ENCODE results near the gene GANC.

Gene GANC

GRCh38 chr15:42373936-42374335 lies 100.9 kb downstream of the GANC start:
- H3K4me1 ChIP-seq: no peaks in the 10 kb centered on the region
- H3K9me3 ChIP-seq (replicated peaks in 1 of 11): peaks cover 14 to 31% (median 23%) of the 10 kb centered on the region in 11 experiments
- no peaks in the 10 kb centered on the region for H3K27me3 ChIP-seq
- H3K9ac ChIP-seq: no peak overlapping the region
- TF ChIP-seq Cebpa-rat (IDR thresholded peaks at IDR 0.05): no peak
- no peak overlapping the region for H3K4me2 ChIP-seq
- peaks cover 0 to 15% (median 0%) of the 10 kb centered on the region in 11 experiments; a peak in 4 of 22 replicates for H3K36me3 ChIP-seq
- H3K27ac ChIP-seq: no peak overlapping the region
- H4K20me1 ChIP-seq: no peaks in the 10 kb centered on the region
- H3K4me3 ChIP-seq: no peak overlapping the region

- no peak overlapping the region for H3K4me3 ChIP-seq
- H3K27me3 ChIP-seq: no peaks in the 10 kb centered on the region
- no peak for TF ChIP-seq Cebpa-rat (IDR thresholded peaks at IDR 0.05)
Measured at GRCh38 chr15:42374810-42375209, 101.8 kb downstream of the GANC start.

GRCh38 chr15:42375252-42375651 lies 102.3 kb downstream of the GANC start:
- no peak overlapping the region for H3K4me2 ChIP-seq
- H3K27me3 ChIP-seq: no peaks in the 10 kb centered on the region
- no peak overlapping the region for H3K9ac ChIP-seq
- no peak overlapping the region for H3K27ac ChIP-seq
- no peak for TF ChIP-seq Cebpa-rat (IDR thresholded peaks at IDR 0.05)
- no peak overlapping the region for H3K4me3 ChIP-seq
- H3K9me3 ChIP-seq (replicated peaks in 1 of 11): peaks cover 14 to 37% (median 27%) of the 10 kb centered on the region in 11 experiments
- no peaks in the 10 kb centered on the region for H4K20me1 ChIP-seq
- no peaks in the 10 kb centered on the region for H3K4me1 ChIP-seq
- H3K36me3 ChIP-seq: peaks cover 0 to 15% (median 0%) of the 10 kb centered on the region in 11 experiments; a peak in 4 of 22 replicates

More at GRCh38 chr15:42374810-42375209, 101.8 kb downstream of the GANC start:
- H3K4me2 ChIP-seq: no peak overlapping the region
- no peaks in the 10 kb centered on the region for H4K20me1 ChIP-seq
- H3K4me1 ChIP-seq: no peaks in the 10 kb centered on the region
- peaks cover 14 to 37% (median 27%) of the 10 kb centered on the region in 11 experiments for H3K9me3 ChIP-seq (replicated peaks in 1 of 11)
- peaks cover 0 to 15% (median 0%) of the 10 kb centered on the region in 11 experiments; a peak in 4 of 22 replicates for H3K36me3 ChIP-seq
- H3K9ac ChIP-seq: no peak overlapping the region
- H3K27ac ChIP-seq: no peak overlapping the region

GRCh38 chr15:42375941-42376340 lies 102.9 kb downstream of the GANC start:
- no peak for TF ChIP-seq Cebpa-rat (IDR thresholded peaks at IDR 0.05)
- no peak overlapping the region for H3K4me3 ChIP-seq
- H3K9ac ChIP-seq: no peak overlapping the region
- H3K9me3 ChIP-seq (replicated peaks in 1 of 11): peaks cover 13 to 37% (median 27%) of the 10 kb centered on the region in 11 experiments
- H3K4me1 ChIP-seq: no peaks in the 10 kb centered on the region
- no peaks in the 10 kb centered on the region for H4K20me1 ChIP-seq
- no peak overlapping the region for H3K4me2 ChIP-seq
- H3K27ac ChIP-seq: no peak overlapping the region
- H3K36me3 ChIP-seq: peaks cover 0 to 15% (median 0%) of the 10 kb centered on the region in 11 experiments; a peak in 4 of 22 replicates
- H3K27me3 ChIP-seq: no peaks in the 10 kb centered on the region

GRCh38 chr15:42378011-42378410 lies 105.0 kb downstream of the GANC start:
- Histone ChIP-seq H3K4me2 (no peak overlapping the region), H3K9ac (no peak overlapping the region), H3K4me1 (no peaks in the 10 kb centered on the region), H3K36me3 (peaks cover 0 to 7% (median 0%) of the 10 kb centered on the region in 11 experiments; a peak in 3 of 22 replicates), H3K27me3 (no peaks in the 10 kb centered on the region), H3K4me3 (no peak overlapping the region), H3K9me3 (replicated peaks in 1 of 11) (peaks cover 10 to 32% (median 23%) of the 10 kb centered on the region in 11 experiments), H3K27ac (no peak overlapping the region), H4K20me1 (no peaks in the 10 kb centered on the region)
- no peak for TF ChIP-seq Cebpa-rat (IDR thresholded peaks at IDR 0.05)

- Histone ChIP-seq H3K36me3 (no peaks in the 10 kb centered on the region), H3K4me2 (peak overlapping the region in 9 of 11 experiments; percentile 38 to 94 (median 85); a peak in 17 of 22 replicates), H3K9me3 (replicated peaks in 1 of 11) (no peaks in the 10 kb centered on the region; a peak in 2 of 22 replicates), H4K20me1 (no peaks in the 10 kb centered on the region), H3K9ac (no peak overlapping the region), H3K4me3 (no peak overlapping the region), H3K27me3 (no peaks in the 10 kb centered on the region), H3K4me1 (peaks cover 31 to 59% (median 57%) of the 10 kb centered on the region in 10 experiments), H3K27ac (peak overlapping the region in 5 of 11 experiments; percentile 0 to 87 (median 34); a peak in 6 of 22 replicates)
- TF ChIP-seq Cebpa-rat (IDR thresholded peaks at IDR 0.05): no peak
Measured at GRCh38 chr15:42384597-42384996, 111.6 kb downstream of the GANC start.

GRCh38 chr15:42385206-42385979 lies 112.4 kb downstream of the GANC start:
- H4K20me1 ChIP-seq: no peaks in the 10 kb centered on the region
- H3K27ac ChIP-seq: peak overlapping the region in 9 of 11 experiments; percentile 28 to 87 (median 71); a peak in 16 of 22 replicates
- peak overlapping the region in 7 of 11 experiments; percentile 40 to 74 (median 58); a peak in 8 of 22 replicates for H3K9ac ChIP-seq
- peaks cover 0 to 3% (median 0%) of the 10 kb centered on the region in 11 experiments; a peak in 1 of 22 replicates for H3K36me3 ChIP-seq
- no peak for TF ChIP-seq Cebpa-rat (IDR thresholded peaks at IDR 0.05)
- H3K4me3 ChIP-seq: peak overlapping the region in 4 of 10 experiments; percentile 24 to 42 (median 32); a peak in 2 of 20 replicates
- peaks cover 31 to 64% (median 61%) of the 10 kb centered on the region in 10 experiments for H3K4me1 ChIP-seq
- H3K9me3 ChIP-seq (replicated peaks in 1 of 11): no peaks in the 10 kb centered on the region; a peak in 1 of 22 replicates
- H3K27me3 ChIP-seq: no peaks in the 10 kb centered on the region
- H3K4me2 ChIP-seq: peak overlapping the region; percentile 62 to 94 (median 84)

GRCh38 chr15:42385980-42386700 lies 113.1 kb downstream of the GANC start:
- Histone ChIP-seq H3K9ac (peak overlapping the region in 8 of 11 experiments; percentile 21 to 74 (median 54); a peak in 14 of 22 replicates), H3K9me3 (replicated peaks in 1 of 11) (no peaks in the 10 kb centered on the region; a peak in 1 of 22 replicates), H3K4me2 (peak overlapping the region; percentile 62 to 94 (median 84)), H3K36me3 (peaks cover 0 to 3% (median 0%) of the 10 kb centered on the region in 11 experiments; a peak in 1 of 22 replicates), H3K4me1 (peaks cover 31 to 64% (median 61%) of the 10 kb centered on the region in 10 experiments), H3K27ac (peak overlapping the region in 9 of 11 experiments; percentile 28 to 87 (median 71); a peak in 17 of 22 replicates), H4K20me1 (no peaks in the 10 kb centered on the region), H3K4me3 (peak overlapping the region in 7 of 10 experiments; percentile 13 to 42 (median 29); a peak in 11 of 20 replicates), H3K27me3 (no peaks in the 10 kb centered on the region)
- TF ChIP-seq Cebpa-rat (IDR thresholded peaks at IDR 0.05): no peak
